HT1080 (cell line): Measurements from ENCODE around the gene SLC25A22. TPM values are rescaled to one million over a fixed set of nuclear protein-coding genes. Genes with fewer than 3 reads are reported as not detected.
A peak's percentile ranks its signal among the peaks of the same experiment; 100 is the strongest.

Experiments used
- DNase-seq: peaks from one replicate; pipeline ENCODE4 v3.0.0-alpha.2; 2015; ENCODE audit warnings: low read depth
- polyA plus RNA-seq, 2 experiments: library from polyadenylated mRNA; depleted of rRNA; stranded (reverse); fragments of >200 nt; gene quantifications; 2 replicates each; pipeline ENCODE4 v1.2.3, GENCODE V29; 2015
- total RNA-seq: library from RNA; depleted of rRNA; stranded (reverse); fragments of >200 nt; shearing (Covaris generic); gene quantifications from 2 replicates; pipeline ENCODE4 v1.2.3, GENCODE V29; 2014; rRNA removed

SLC25A22 gene
- 33.9 and 47.5 TPM in 2 replicates for total RNA-seq
- 46.5 and 49.2 TPM in 2 replicates for polyA plus RNA-seq (2015; cell fraction: cytosol; rRNA removed)
- polyA plus RNA-seq (2015; cell fraction: nucleus; rRNA removed), result 48.9 and 60.9 TPM in 2 replicates

GRCh38 chr11:798093-798713 lies at the start of gene SLC25A22:
TSS of gene SLC25A22 (minus strand) at chr11:798281. CDS start at chr11:795006, 3,275 bp downstream.
- peak; percentile 59 for DNase-seq

- DNase-seq, result no peak
These were observed 49.8 kb upstream of the SLC25A22 start for GRCh38 chr11:847876-848275.

GRCh38 chr11:846496-847098 lies 48.5 kb upstream of the SLC25A22 start:
- no peak for DNase-seq

- no peak for DNase-seq
These were observed 47.9 kb upstream of the SLC25A22 start for GRCh38 chr11:845872-846495.

GRCh38 chr11:844693-845644 lies 46.9 kb upstream of the SLC25A22 start:
- DNase-seq, result peak; percentile 92

GRCh38 chr11:843818-844692 lies 46.0 kb upstream of the SLC25A22 start:
- peak; percentile 96 for DNase-seq

GRCh38 chr11:843086-843734 lies 45.1 kb upstream of the SLC25A22 start:
- no peak for DNase-seq

- DNase-seq, result peak; percentile 76
These were observed 44.4 kb upstream of the SLC25A22 start, which contains the start of the genes POLR2L and TSPAN4 for GRCh38 chr11:842370-843002. TSS of gene POLR2L (minus strand) at chr11:842529. CDS start at chr11:842508, 21 bp downstream. TSS of gene TSPAN4 (plus strand) at chr11:842852. CDS start at chr11:850305, 7,453 bp downstream.

GRCh38 chr11:841981-842369 lies 43.9 kb upstream of the SLC25A22 start:
- no peak for DNase-seq

GRCh38 chr11:839875-840617 lies 42.0 kb upstream of the SLC25A22 start:
- no peak for DNase-seq

GRCh38 chr11:839280-839623 lies 41.2 kb upstream of the SLC25A22 start:
- DNase-seq, result no peak

GRCh38 chr11:838441-839279 lies 40.6 kb upstream of the SLC25A22 start:
- no peak for DNase-seq

- no peak for DNase-seq
These were observed 39.9 kb upstream of the SLC25A22 start for GRCh38 chr11:837990-838307.

GRCh38 chr11:837189-837989 lies 39.3 kb upstream of the SLC25A22 start:
- DNase-seq, result peak; percentile 75

- no peak for DNase-seq
These were observed 38.6 kb upstream of the SLC25A22 start for GRCh38 chr11:836700-837099.

- no peak for DNase-seq
These were observed 38.2 kb upstream of the SLC25A22 start for GRCh38 chr11:836274-836673.
